CD14-positive monocyte (primary cell): ENCODE data around the gene NLGN1. TPM values are rescaled to one million over a fixed set of nuclear protein-coding genes. Genes with fewer than 3 reads are reported as not detected.

ENCODE experiments used
- DNase-seq, 3 donors: peaks; one replicate each; pipeline ENCODE4 v3.0.0-alpha.2; 2011 to 2022
- H2AFZ ChIP-seq: 2 replicates; pipeline ENCODE4 v1.6.0; 2012; ENCODE audit warnings: mild to moderate bottlenecking, low read depth, low read length, inconsistent platforms; ENCODE audit not compliant: insufficient read depth, poor library complexity, severe bottlenecking
- H3K27ac ChIP-seq, 2 donors: 1 replicate in 1 of 2; 2 replicates in 1 of 2; pipeline ENCODE4 v1.5.1; 2012 to 2013; ENCODE audit warnings: low read length in 2 of 2, control low read depth in 1 of 2, inconsistent platforms in 1 of 2, low read depth in 1 of 2, mild to moderate bottlenecking in 1 of 2
- H3K27me3 ChIP-seq, 2 donors: one replicate each; pipeline versions ENCODE4 v1.6.0 to v1.6.1; 2011 to 2013; ENCODE audit warnings: low read length in 2 of 2; ENCODE audit not compliant: control insufficient read depth in 2 of 2, insufficient read depth in 2 of 2
- H3K36me3 ChIP-seq, 2 donors: replicated peaks in 1 of 2; 1 replicate in 1 of 2; 2 replicates in 1 of 2; pipeline versions ENCODE4 v1.5.1 to v1.6.1; 2012 to 2013; ENCODE audit warnings: low read length in 2 of 2, control low read depth in 1 of 2, inconsistent platforms in 1 of 2, mild to moderate bottlenecking in 1 of 2; ENCODE audit not compliant: insufficient read depth in 2 of 2, control insufficient read depth in 1 of 2
- H3K4me1 ChIP-seq, 2 donors: 1 replicate in 1 of 2; 2 replicates in 1 of 2; pipeline versions ENCODE4 v1.5.1 to v1.6.1; 2012 to 2013; ENCODE audit warnings: low read length in 2 of 2, control low read depth in 1 of 2, inconsistent platforms in 1 of 2, mild to moderate bottlenecking in 1 of 2, moderate library complexity in 1 of 2; ENCODE audit not compliant: insufficient read depth in 2 of 2, control insufficient read depth in 1 of 2
- H3K4me2 ChIP-seq: replicated peaks from 2 replicates; pipeline ENCODE3; 2012; ENCODE audit warnings: low read length, moderate library complexity, mild to moderate bottlenecking; ENCODE audit not compliant: poor library complexity, severe bottlenecking; ENCODE audit errors: extremely low read depth
- H3K4me3 ChIP-seq, 3 experiments: fragments of 200-600 bp in 1 of 3; sonication (generic) in 1 of 3; replicated peaks in 1 of 3; 1 replicate in 2 of 3; 2 replicates in 1 of 3; pipeline ENCODE4 v1.5.1; 2011 to 2013; ENCODE audit warnings: low read length in 3 of 3, mild to moderate bottlenecking in 3 of 3, control low read depth in 2 of 3, low read depth in 2 of 3, inconsistent platforms in 1 of 3, moderate library complexity in 1 of 3
- H3K79me2 ChIP-seq: 2 replicates; pipeline ENCODE4 v1.6.0; 2012; ENCODE audit warnings: mild to moderate bottlenecking, control low read depth, inconsistent platforms, low read length, moderate library complexity; ENCODE audit not compliant: insufficient read depth
- H3K9ac ChIP-seq: 2 replicates; pipeline ENCODE4 v1.6.0; 2017; ENCODE audit warnings: low read length, mild to moderate bottlenecking; ENCODE audit not compliant: insufficient read depth, poor library complexity, severe bottlenecking
- H3K9me3 ChIP-seq, 2 donors: replicated peaks in 1 of 2; 1 replicate in 1 of 2; 2 replicates in 1 of 2; pipeline versions ENCODE4 v1.5.1 to v1.6.1; 2012 to 2013; ENCODE audit warnings: low read length in 2 of 2, control low read depth in 1 of 2; ENCODE audit not compliant: control insufficient read depth in 1 of 2, insufficient read depth in 1 of 2
- H4K20me1 ChIP-seq: 2 replicates; pipeline ENCODE4 v1.6.0; 2012; ENCODE audit warnings: mild to moderate bottlenecking, low read length, control low read depth, moderate library complexity; ENCODE audit not compliant: insufficient read depth
- H3K27ac Mint-ChIP-seq, 7 donors: one replicate each; pipeline ENCODE4 v1.8.0; 2020; ENCODE audit warnings: mild to moderate bottlenecking in 7 of 7, mixed read lengths in 7 of 7, moderate library complexity in 6 of 7, inconsistent platforms in 2 of 7
- H3K27me3 Mint-ChIP-seq, 3 donors: one replicate each; pipeline ENCODE4 v1.8.0; 2021 to 2022; ENCODE audit warnings: low read depth in 3 of 3, mild to moderate bottlenecking in 3 of 3, mixed read lengths in 3 of 3, moderate library complexity in 3 of 3, inconsistent platforms in 1 of 3
- H3K36me3 Mint-ChIP-seq, 2 donors: one replicate each; pipeline ENCODE4 v1.8.0; 2020; ENCODE audit warnings: mixed read lengths in 2 of 2, inconsistent platforms in 1 of 2, mild to moderate bottlenecking in 1 of 2
- H3K4me1 Mint-ChIP-seq: one replicate; pipeline ENCODE4 v1.8.0; 2020; ENCODE audit warnings: mild to moderate bottlenecking, mixed read lengths
- H3K4me3 Mint-ChIP-seq, 2 donors: one replicate each; pipeline ENCODE4 v1.8.0; 2020; ENCODE audit warnings: mild to moderate bottlenecking in 2 of 2, mixed read lengths in 2 of 2, moderate library complexity in 1 of 2
- H3K9me3 Mint-ChIP-seq, 7 donors: one replicate each; pipeline ENCODE4 v1.8.0; 2020 to 2022; ENCODE audit warnings: mixed read lengths in 7 of 7, mild to moderate bottlenecking in 6 of 7, moderate library complexity in 6 of 7, inconsistent platforms in 2 of 7
- WGBS: methylation state at CpG from one replicate; pipeline ENCODE4 v1.1.5; 2013; ENCODE audit warnings: missing lambda C conversion rate; ENCODE audit not compliant: insufficient coverage; 5-methylcytosine and 5-hydroxymethylcytosine counted together
- intact Hi-C, 2 donors: fragments of 100-400 bp; cut with micrococcal nuclease; formaldehyde crosslinking; loops; one replicate each; pipeline versions ENCODE4 v1.15.0 to v1.15.1; 2023
- polyA plus RNA-seq, 3 donors: library from polyadenylated mRNA; depleted of rRNA in 1 of 3; unstranded in 2 of 3; stranded (reverse) in 1 of 3; fragments of 300-500 nt in 2 of 3; fragments of >200 nt in 1 of 3; fragmentation: Illumina TruSeq in 2 of 3; gene quantifications; 1 replicate in 2 of 3; 2 replicates in 1 of 3; pipeline ENCODE4 v1.2.3, GENCODE V29; 2012 to 2021
- TF ChIP-seq, protein P1 (sequence below): fragments of 200-600 bp; IDR thresholded peaks from one replicate; pipeline ENCODE4 v1.8.0; 2022; ENCODE audit warnings: antibody characterized with exemption, mild to moderate bottlenecking

NLGN1 gene
- polyA plus RNA-seq, 3 donors, result not detected

- intact Hi-C loops, result no loop called here
- H3K79me2 ChIP-seq, result no peaks in the 10 kb centered on the region
- H3K27me3 Mint-ChIP-seq, result no peaks in the 10 kb centered on the region
- no peaks in the 10 kb centered on the region for H3K36me3 Mint-ChIP-seq
- no peak overlapping the region for H3K4me2 ChIP-seq
- H3K27ac Mint-ChIP-seq, result no peak overlapping the region
- H3K9me3 ChIP-seq, result no peaks in the 10 kb centered on the region
- no peaks in the 10 kb centered on the region for H4K20me1 ChIP-seq
- H3K36me3 ChIP-seq, result no peaks in the 10 kb centered on the region
- no CpG with 5 or more reads among the region's 1 CpG for WGBS
- H3K4me1 ChIP-seq, result no peaks in the 10 kb centered on the region
- H3K27me3 ChIP-seq, result no peaks in the 10 kb centered on the region
- DNase-seq, result no peak
- no peak overlapping the region for H3K27ac ChIP-seq
- H2AFZ ChIP-seq, result no peak overlapping the region
- TF ChIP-seq, protein P1, sequence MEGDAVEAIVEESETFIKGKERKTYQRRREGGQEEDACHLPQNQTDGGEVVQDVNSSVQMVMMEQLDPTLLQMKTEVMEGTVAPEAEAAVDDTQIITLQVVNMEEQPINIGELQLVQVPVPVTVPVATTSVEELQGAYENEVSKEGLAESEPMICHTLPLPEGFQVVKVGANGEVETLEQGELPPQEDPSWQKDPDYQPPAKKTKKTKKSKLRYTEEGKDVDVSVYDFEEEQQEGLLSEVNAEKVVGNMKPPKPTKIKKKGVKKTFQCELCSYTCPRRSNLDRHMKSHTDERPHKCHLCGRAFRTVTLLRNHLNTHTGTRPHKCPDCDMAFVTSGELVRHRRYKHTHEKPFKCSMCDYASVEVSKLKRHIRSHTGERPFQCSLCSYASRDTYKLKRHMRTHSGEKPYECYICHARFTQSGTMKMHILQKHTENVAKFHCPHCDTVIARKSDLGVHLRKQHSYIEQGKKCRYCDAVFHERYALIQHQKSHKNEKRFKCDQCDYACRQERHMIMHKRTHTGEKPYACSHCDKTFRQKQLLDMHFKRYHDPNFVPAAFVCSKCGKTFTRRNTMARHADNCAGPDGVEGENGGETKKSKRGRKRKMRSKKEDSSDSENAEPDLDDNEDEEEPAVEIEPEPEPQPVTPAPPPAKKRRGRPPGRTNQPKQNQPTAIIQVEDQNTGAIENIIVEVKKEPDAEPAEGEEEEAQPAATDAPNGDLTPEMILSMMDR, result no peak
- no peak overlapping the region for H3K4me3 Mint-ChIP-seq
- H3K4me3 ChIP-seq, result no peak overlapping the region
- H3K4me1 Mint-ChIP-seq, result no peaks in the 10 kb centered on the region
- H3K9me3 Mint-ChIP-seq, result peaks cover 0 to 7% (median 0%) of the 10 kb centered on the region in 7 donors
- no peak overlapping the region for H3K9ac ChIP-seq
Measured at GRCh38 chr3:173933113-173933512, 535.6 kb downstream of the NLGN1 start.

- Histone ChIP-seq H3K9ac (no peak overlapping the region), H3K36me3 (no peaks in the 10 kb centered on the region), H3K79me2 (no peaks in the 10 kb centered on the region), H3K4me3 (no peak overlapping the region), H3K4me2 (no peak overlapping the region), H3K27ac (no peak overlapping the region), H4K20me1 (no peaks in the 10 kb centered on the region), H3K9me3 (no peaks in the 10 kb centered on the region), H3K4me1 (no peaks in the 10 kb centered on the region), H2AFZ (no peak overlapping the region), H3K27me3 (no peaks in the 10 kb centered on the region)
- Mint-ChIP-seq H3K4me1 (no peaks in the 10 kb centered on the region), H3K27ac (no peak overlapping the region), H3K36me3 (no peaks in the 10 kb centered on the region), H3K9me3 (no peaks in the 10 kb centered on the region), H3K27me3 (no peaks in the 10 kb centered on the region), H3K4me3 (no peak overlapping the region)
- TF ChIP-seq, protein P1, result no peak
- no peak for DNase-seq
- no CpG with 5 or more reads among the region's 2 CpGs for WGBS
- intact Hi-C loops, result no loop called here
Measured at GRCh38 chr3:173936316-173936715, 538.8 kb downstream of the NLGN1 start.
